Esophagus muscularis mucosa (tissue), 3 donors: ENCODE measurements around the gene ARHGEF10L.

ENCODE experiments used
- POLR2A ChIP-seq: fragments of 450-650 bp; IDR thresholded peaks from one replicate; pipeline ENCODE4 v1.6.1; 2017; ENCODE audit warnings: antibody characterized with exemption, moderate library complexity, mild to moderate bottlenecking, low read depth
- TF ChIP-seq, protein P1 (sequence below), 3 experiments: fragments of 200-600 bp in 2 of 3; fragments of 450-650 bp in 1 of 3; sonication (generic) in 2 of 3; IDR thresholded peaks; one replicate each; pipeline ENCODE4 v1.5.1; 2017 to 2019; ENCODE audit warnings: antibody characterized with exemption in 3 of 3, mild to moderate bottlenecking in 2 of 3, moderate library complexity in 1 of 3

DNA sequence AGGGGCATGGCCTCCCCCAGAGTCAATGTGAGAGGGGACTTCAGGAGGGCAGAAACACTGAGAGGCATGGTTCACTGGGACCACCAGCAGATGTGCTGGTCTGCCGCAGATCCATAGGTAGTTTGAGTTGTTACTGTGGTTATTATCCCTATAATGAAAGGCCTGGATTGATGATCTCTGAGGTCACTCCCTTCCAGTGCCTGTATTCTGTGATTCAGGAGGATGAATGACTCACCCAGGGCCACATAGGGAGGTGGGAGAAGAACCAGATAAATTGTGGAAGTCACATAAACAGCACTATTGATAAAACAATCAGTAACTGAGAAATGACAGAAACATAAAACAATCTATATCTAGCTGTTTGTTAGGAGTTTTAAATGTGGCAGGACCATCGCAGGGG lies 193.0 kb downstream of the ARHGEF10L start:
- TF ChIP-seq, protein P1, sequence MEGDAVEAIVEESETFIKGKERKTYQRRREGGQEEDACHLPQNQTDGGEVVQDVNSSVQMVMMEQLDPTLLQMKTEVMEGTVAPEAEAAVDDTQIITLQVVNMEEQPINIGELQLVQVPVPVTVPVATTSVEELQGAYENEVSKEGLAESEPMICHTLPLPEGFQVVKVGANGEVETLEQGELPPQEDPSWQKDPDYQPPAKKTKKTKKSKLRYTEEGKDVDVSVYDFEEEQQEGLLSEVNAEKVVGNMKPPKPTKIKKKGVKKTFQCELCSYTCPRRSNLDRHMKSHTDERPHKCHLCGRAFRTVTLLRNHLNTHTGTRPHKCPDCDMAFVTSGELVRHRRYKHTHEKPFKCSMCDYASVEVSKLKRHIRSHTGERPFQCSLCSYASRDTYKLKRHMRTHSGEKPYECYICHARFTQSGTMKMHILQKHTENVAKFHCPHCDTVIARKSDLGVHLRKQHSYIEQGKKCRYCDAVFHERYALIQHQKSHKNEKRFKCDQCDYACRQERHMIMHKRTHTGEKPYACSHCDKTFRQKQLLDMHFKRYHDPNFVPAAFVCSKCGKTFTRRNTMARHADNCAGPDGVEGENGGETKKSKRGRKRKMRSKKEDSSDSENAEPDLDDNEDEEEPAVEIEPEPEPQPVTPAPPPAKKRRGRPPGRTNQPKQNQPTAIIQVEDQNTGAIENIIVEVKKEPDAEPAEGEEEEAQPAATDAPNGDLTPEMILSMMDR (IDR thresholded peaks at IDR 0.05): no peak
- TF ChIP-seq POLR2A: no peak
